ENCODE measurements around the gene MSL2. TPM values are rescaled to one million over a fixed set of nuclear protein-coding genes. Genes with fewer than 3 reads are reported as not detected.
"Not testable (repeated sequence)": the region's sequence is repeated elsewhere in the genome, so short reads cannot be mapped to it uniquely, and the experiment has no call there.

The MSL2 gene
- total and polyA plus RNA-seq, 4 experiments from 2014 or later, result 36.3 to 103 (median 69.9) TPM

DNA sequence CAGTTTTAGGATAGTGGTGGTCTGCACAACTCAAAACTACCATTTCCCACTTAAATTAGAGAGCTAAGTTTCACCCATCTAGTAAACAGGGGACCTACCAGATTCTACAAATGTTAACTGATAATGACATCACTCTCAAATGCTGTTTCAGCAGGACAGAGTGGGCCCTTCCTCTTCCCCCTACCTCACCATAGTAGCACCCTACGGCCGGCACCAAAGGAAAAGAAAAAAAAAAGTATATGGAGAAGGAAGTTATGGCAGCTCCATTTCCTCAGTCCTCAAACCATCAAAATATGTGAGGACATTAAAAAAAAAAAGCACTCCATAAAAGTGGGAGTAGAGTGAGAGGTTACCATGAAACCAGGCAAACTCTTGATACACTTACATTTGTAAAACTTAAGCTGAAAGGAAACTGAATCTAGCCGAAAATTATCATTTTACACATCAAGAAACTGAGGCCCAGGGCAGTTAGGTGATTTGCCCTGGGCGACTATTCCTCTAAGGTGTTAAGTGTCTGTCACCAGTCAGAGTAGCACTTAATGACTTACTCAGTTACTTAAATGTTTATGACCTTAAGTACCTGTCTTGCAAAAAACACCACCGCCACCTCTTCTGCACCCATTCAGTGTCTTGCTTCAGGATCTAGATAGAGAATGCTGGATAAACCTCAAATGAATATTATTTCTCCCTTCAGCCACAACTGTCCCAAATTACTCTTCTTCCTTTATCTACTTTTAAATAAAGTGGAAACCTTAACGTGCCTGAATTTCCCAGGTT lies 2.7 kb downstream of the MSL2 start:
- H3K4me3 ChIP-seq (ENCODE audit: low read length in 2 of 2), result peak overlapping the region; percentile 71 to 98
- no peaks in the 10 kb centered on the region for H3K36me3 ChIP-seq (ENCODE audit: insufficient read depth, low read length)
- Mint-ChIP-seq H3K9me3 (peaks cover 0 to 7% (median 1%) of the 10 kb centered on the region in 8 donors), H3K36me3 (peaks cover 11 to 57% of the 10 kb centered on the region in 2 donors), H3K4me1 (peaks cover 42 to 84% (median 59%) of the 10 kb centered on the region in 4 donors), H3K27ac (peak overlapping the region; percentile 97 to 100 (median 98)), H3K4me3 (peak overlapping the region; percentile 94 to 100 (median 98)), H3K27me3 (peaks cover 3 to 9% of the 10 kb centered on the region in 2 donors)
- CTCF ChIA-PET (ENCODE audit: partially characterized antibody), result interaction anchor here (0.6 to 6.3 kb wide), 7 partner anchors 11 to 820 kb away, joined by 3 to 76 read pairs (median 4); partner anchors contain the start of genes PCCB and STAG1
- POLR2A ChIA-PET (ENCODE audit: partially characterized antibody), result interaction anchor here (0.9 to 7.2 kb wide), 10 partner anchors 8 to 726 kb away, joined by 3 to 101 read pairs (median 3); partner anchors contain the start of genes PCCB and STAG1
- H3K9me3 ChIP-seq (ENCODE audit: control insufficient read depth in 1 of 2, low read length in 2 of 2), result no peaks in the 10 kb centered on the region
- DNase-seq, result no peak
- peak overlapping the region; percentile 97 for H3K27ac ChIP-seq (ENCODE audit: low read depth, low read length)
- H3K27me3 ChIP-seq (ENCODE audit: insufficient read depth, low read length), result no peaks in the 10 kb centered on the region
- H3K4me1 ChIP-seq (ENCODE audit: insufficient read depth, low read length), result peaks cover 57% of the 10 kb centered on the region
- intact Hi-C loops (cut with micrococcal nuclease), result loop anchor here (1.0 to 10.0 kb wide), 4 partner anchors 11 to 1991 kb away; partner anchors contain the start of gene ARMC8

DNA sequence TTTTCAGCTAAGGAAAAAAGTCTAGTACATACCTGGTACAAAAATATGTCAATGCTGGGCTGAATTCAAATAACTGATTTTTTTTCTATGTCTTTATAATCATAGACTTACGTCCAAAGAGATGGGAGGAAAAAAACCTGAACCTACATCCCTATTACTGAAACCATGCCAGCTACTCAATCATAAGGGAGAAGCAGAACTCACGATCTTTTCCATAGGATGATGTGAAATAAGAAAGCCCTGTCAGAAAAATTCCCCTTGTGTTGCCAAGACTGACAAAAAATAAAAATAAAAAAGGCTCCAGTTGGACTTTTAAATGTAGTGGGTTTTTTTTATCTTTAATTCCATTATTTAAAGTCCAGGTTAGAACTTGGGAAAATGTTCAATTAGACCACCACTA lies 3.3 kb downstream of the MSL2 start:
- peak overlapping the region; percentile 94 to 100 (median 98) for H3K4me3 Mint-ChIP-seq
- peak overlapping the region; percentile 48 to 100 (median 98) for H3K27ac Mint-ChIP-seq
- H3K36me3 Mint-ChIP-seq, result peaks cover 12 to 57% of the 10 kb centered on the region in 2 donors
- peak overlapping the region; percentile 71 to 98 for H3K4me3 ChIP-seq (ENCODE audit: low read length in 2 of 2)
- DNase-seq, result no peak
- no peaks in the 10 kb centered on the region for H3K27me3 ChIP-seq (ENCODE audit: insufficient read depth, low read length)
- peaks cover 0 to 7% (median 1%) of the 10 kb centered on the region in 8 donors for H3K9me3 Mint-ChIP-seq
- H3K36me3 ChIP-seq (ENCODE audit: insufficient read depth, low read length), result no peaks in the 10 kb centered on the region
- peaks cover 59% of the 10 kb centered on the region for H3K4me1 ChIP-seq (ENCODE audit: insufficient read depth, low read length)
- no peaks in the 10 kb centered on the region for H3K9me3 ChIP-seq (ENCODE audit: control insufficient read depth in 1 of 2, low read length in 2 of 2)
- H3K4me1 Mint-ChIP-seq, result peaks cover 43 to 90% (median 59%) of the 10 kb centered on the region in 4 donors
- ChIA-PET POLR2A (ENCODE audit: partially characterized antibody) (interaction anchor here (0.7 to 7.2 kb wide), 4 partner anchors 8 to 59 kb away, joined by 3 to 60 read pairs (median 3); no protein-coding TSS in a partner anchor), CTCF (ENCODE audit: partially characterized antibody) (interaction anchor here (0.9 to 6.3 kb wide), 4 partner anchors 10 to 560 kb away, joined by 3 to 76 read pairs (median 25); partner anchors contain the start of genes PCCB and STAG1)
- intact Hi-C loops (cut with micrococcal nuclease), result loop anchor here (1.0 to 10.0 kb wide), 4 partner anchors 11 to 1992 kb away; partner anchors contain the start of gene ARMC8
- peak overlapping the region; percentile 97 for H3K27ac ChIP-seq (ENCODE audit: low read depth, low read length)
- peaks cover 3 to 9% of the 10 kb centered on the region in 2 donors for H3K27me3 Mint-ChIP-seq

DNA sequence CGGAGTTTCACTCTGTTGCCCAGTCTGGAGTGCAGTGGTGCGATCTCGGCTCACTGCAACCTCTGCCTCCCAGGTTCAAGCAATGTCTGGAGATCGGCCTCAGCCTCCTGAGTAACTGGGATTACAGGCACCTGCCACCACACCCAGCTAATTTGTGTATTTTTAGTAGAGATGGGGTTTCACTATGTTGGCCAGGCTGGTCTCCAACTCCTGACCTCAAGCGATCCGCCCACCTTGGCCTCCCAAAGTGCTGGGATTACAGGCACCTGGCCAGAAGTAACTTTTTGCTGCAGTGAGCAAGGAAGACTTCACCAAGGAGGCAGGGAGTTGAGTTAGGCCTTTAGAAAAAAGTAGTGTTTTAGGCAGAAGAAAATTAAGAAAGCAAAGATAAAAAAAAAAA lies 3.9 kb downstream of the MSL2 start:
- intact Hi-C loops (cut with micrococcal nuclease), result loop anchor here (2.0 to 10.0 kb wide), 3 partner anchors 13 to 1993 kb away; partner anchors contain the start of gene ARMC8
- Mint-ChIP-seq H3K27ac (peak overlapping the region; percentile 92 to 100 (median 98)), H3K4me1 (peaks cover 40 to 91% (median 57%) of the 10 kb centered on the region in 4 donors), H3K36me3 (peaks cover 12 to 55% of the 10 kb centered on the region in 2 donors), H3K4me3 (peak overlapping the region; percentile 94 to 100 (median 98))
- peaks cover 59% of the 10 kb centered on the region for H3K4me1 ChIP-seq (ENCODE audit: insufficient read depth, low read length)
- H3K9me3 ChIP-seq (ENCODE audit: control insufficient read depth in 1 of 2, low read length in 2 of 2); H3K36me3 ChIP-seq (ENCODE audit: insufficient read depth, low read length); H3K27me3 Mint-ChIP-seq; H3K9me3 Mint-ChIP-seq; DNase-seq; H3K27me3 ChIP-seq (ENCODE audit: insufficient read depth, low read length): not testable (repeated sequence)
- POLR2A ChIA-PET (ENCODE audit: partially characterized antibody), result interaction anchor here (0.7 to 7.2 kb wide), 2 partner anchors 7 to 16 kb away, joined by 3 to 60 read pairs; no protein-coding TSS in a partner anchor
- CTCF ChIA-PET (ENCODE audit: partially characterized antibody), result interaction anchor here (0.9 to 6.3 kb wide), 3 partner anchors 9 to 560 kb away, joined by 3 to 76 read pairs (median 5); partner anchors contain the start of gene STAG1
- peak overlapping the region; percentile 71 to 98 for H3K4me3 ChIP-seq (ENCODE audit: low read length in 2 of 2)
- peak overlapping the region; percentile 97 for H3K27ac ChIP-seq (ENCODE audit: low read depth, low read length)

DNA sequence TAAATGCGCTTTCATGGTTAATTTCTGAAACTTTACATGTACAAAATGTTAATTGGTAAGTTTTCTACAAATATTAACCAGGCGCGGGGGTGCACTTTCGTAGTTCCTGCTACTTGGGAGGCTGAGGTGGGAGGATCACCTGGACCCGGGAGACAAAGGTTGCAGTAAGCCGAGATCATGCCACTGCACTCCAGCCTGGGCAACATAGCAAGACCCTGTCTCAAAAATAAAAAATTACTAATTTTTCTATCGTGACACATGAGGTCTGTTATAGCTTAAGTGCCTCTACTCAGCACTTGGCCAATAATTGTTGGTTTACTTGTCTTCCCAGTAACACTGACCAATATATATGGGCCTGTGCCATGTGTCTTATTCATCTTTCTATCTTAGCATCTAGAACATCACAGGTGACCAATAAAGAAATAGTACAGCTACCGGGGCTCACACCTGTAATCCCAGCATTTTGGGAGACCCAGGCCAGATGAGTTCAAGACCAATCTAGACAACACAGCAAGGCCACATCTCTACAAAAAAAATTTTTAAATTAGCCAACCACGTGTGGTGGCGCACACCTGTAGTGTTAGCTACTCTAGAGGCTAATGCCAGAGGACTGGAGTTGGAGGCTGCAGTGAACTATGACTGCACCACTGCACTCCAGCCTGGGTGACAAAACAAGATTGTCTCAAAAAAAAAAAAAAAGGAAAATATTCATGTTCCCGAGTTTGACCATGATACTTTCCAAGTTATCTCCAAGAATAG lies 6.1 kb downstream of the MSL2 start:
- ChIA-PET CTCF (ENCODE audit: partially characterized antibody) (interaction anchor here (1.0 to 1.7 kb wide), 3 partner anchors 9 to 563 kb away, joined by 3 to 7 read pairs (median 5); partner anchors contain the start of gene STAG1), POLR2A (ENCODE audit: partially characterized antibody) (interaction anchor here (0.5 to 1.2 kb wide), 2 partner anchors 26 to 673 kb away, joined by 3 read pairs; no protein-coding TSS in a partner anchor)
- Mint-ChIP-seq H3K4me3 (peak overlapping the region; percentile 31 to 100 (median 98)), H3K4me1 (peaks cover 52 to 97% (median 75%) of the 10 kb centered on the region in 4 donors), H3K27me3 (peaks cover 0 to 4% of the 10 kb centered on the region in 2 donors), H3K27ac (peak overlapping the region in 6 of 7 donors; percentile 35 to 99 (median 62)), H3K36me3 (peaks cover 11 to 45% of the 10 kb centered on the region in 2 donors), H3K9me3 (peaks cover 0 to under 1% (median 0%) of the 10 kb centered on the region in 8 donors)
- no peak overlapping the region for H3K27ac ChIP-seq (ENCODE audit: low read depth, low read length)
- H3K36me3 ChIP-seq (ENCODE audit: insufficient read depth, low read length), result no peaks in the 10 kb centered on the region
- no peak for DNase-seq
- no peak overlapping the region for H3K4me3 ChIP-seq (ENCODE audit: low read length in 2 of 2)
- H3K9me3 ChIP-seq (ENCODE audit: control insufficient read depth in 1 of 2, low read length in 2 of 2), result no peaks in the 10 kb centered on the region
- intact Hi-C loops (cut with micrococcal nuclease), result loop anchor here (10.0 kb wide), 1 partner anchor 1995 kb away; the partner anchor contains the start of gene ARMC8
- no peaks in the 10 kb centered on the region for H3K27me3 ChIP-seq (ENCODE audit: insufficient read depth, low read length)
- H3K4me1 ChIP-seq (ENCODE audit: insufficient read depth, low read length), result peaks cover 79% of the 10 kb centered on the region

DNA sequence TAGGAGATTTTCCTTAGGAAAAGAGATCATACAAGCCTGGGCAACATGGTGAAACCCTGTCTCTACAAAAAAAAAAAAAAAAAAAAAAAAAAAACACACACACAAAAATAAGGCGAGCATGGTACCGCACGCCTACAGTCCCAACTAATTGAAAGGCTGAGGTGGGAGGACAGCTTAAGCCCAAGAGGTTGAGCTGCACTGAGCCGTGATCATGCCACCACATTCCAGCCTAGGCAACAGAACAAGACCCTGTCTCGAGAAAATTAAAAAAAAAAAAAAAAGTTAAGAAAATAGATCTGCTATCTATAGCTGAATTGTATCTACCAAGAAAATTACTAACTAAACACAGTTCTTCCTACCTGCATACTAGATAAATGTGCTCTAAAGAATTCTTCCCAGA lies 7.1 kb downstream of the MSL2 start:
- H3K36me3 ChIP-seq (ENCODE audit: insufficient read depth, low read length), result no peaks in the 10 kb centered on the region
- ChIA-PET CTCF (ENCODE audit: partially characterized antibody) (interaction anchor here (0.6 to 1.7 kb wide), 4 partner anchors 8 to 564 kb away, joined by 3 to 7 read pairs (median 4); partner anchors contain the start of gene STAG1), POLR2A (ENCODE audit: partially characterized antibody) (no interaction called here)
- no peaks in the 10 kb centered on the region for H3K9me3 ChIP-seq (ENCODE audit: control insufficient read depth in 1 of 2, low read length in 2 of 2)
- no peaks in the 10 kb centered on the region for H3K27me3 Mint-ChIP-seq
- no peak overlapping the region for H3K4me3 ChIP-seq (ENCODE audit: low read length in 2 of 2)
- H3K9me3 Mint-ChIP-seq, result no peaks in the 10 kb centered on the region
- H3K27ac Mint-ChIP-seq, result peak overlapping the region; percentile 32 to 78 (median 52)
- peaks cover 53 to 98% (median 77%) of the 10 kb centered on the region in 4 donors for H3K4me1 Mint-ChIP-seq
- H3K27me3 ChIP-seq (ENCODE audit: insufficient read depth, low read length), result no peaks in the 10 kb centered on the region
- H3K4me3 Mint-ChIP-seq, result peak overlapping the region; percentile 51 to 100 (median 75)
- no peak for DNase-seq
- no peak overlapping the region for H3K27ac ChIP-seq (ENCODE audit: low read depth, low read length)
- peaks cover 89% of the 10 kb centered on the region for H3K4me1 ChIP-seq (ENCODE audit: insufficient read depth, low read length)
- H3K36me3 Mint-ChIP-seq, result peaks cover 3 to 35% of the 10 kb centered on the region in 2 donors
- intact Hi-C loops (cut with micrococcal nuclease), result no loop called here

DNA sequence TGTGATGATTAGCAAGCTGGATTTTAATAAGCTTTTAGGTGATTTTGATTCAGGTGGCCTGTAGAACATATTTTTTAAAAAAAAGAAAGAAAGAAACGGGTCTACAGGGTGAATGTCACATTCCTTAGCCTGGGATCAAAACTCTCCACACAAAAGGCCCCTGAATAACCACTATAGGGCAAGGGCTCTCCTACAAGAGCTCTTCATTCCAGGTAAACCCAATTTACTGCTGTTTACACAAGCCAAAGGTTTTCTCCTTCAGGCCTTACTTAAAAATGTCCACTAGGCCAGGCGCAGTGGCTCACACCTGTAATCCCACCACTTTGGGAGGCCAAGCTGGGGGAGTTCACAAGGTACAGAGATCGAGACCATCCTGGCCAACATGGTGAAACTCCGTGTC lies 8.3 kb downstream of the MSL2 start:
- Mint-ChIP-seq H3K27me3 (no peaks in the 10 kb centered on the region), H3K4me1 (peaks cover 53 to 99% (median 80%) of the 10 kb centered on the region in 4 donors), H3K36me3 (peaks cover 3 to 27% of the 10 kb centered on the region in 2 donors), H3K27ac (peak overlapping the region in 2 of 7 donors; percentile 30 to 35), H3K4me3 (peak overlapping the region in 7 of 8 donors; percentile 58 to 81 (median 76)), H3K9me3 (peaks cover 0 to 2% (median 0%) of the 10 kb centered on the region in 8 donors)
- Histone ChIP-seq H3K4me1 (ENCODE audit: insufficient read depth, low read length) (peaks cover 100% of the 10 kb centered on the region), H3K4me3 (ENCODE audit: low read length in 2 of 2) (no peak overlapping the region), H3K27me3 (ENCODE audit: insufficient read depth, low read length) (no peaks in the 10 kb centered on the region), H3K9me3 (ENCODE audit: control insufficient read depth in 1 of 2, low read length in 2 of 2) (no peaks in the 10 kb centered on the region), H3K36me3 (ENCODE audit: insufficient read depth, low read length) (no peaks in the 10 kb centered on the region), H3K27ac (ENCODE audit: low read depth, low read length) (no peak overlapping the region)
- ChIA-PET CTCF (ENCODE audit: partially characterized antibody) (interaction anchor here (0.7 to 1.5 kb wide), 2 partner anchors 8 to 262 kb away, joined by 3 to 4 read pairs; partner anchors contain the start of gene MSL2), POLR2A (ENCODE audit: partially characterized antibody) (interaction anchor here (1.7 to 6.5 kb wide), 2 partner anchors 8 to 11 kb away, joined by 8 to 60 read pairs; partner anchors contain the start of gene MSL2)
- no peak for DNase-seq
- intact Hi-C loops (cut with micrococcal nuclease), result no loop called here

Data from CD4-positive, alpha-beta memory T cell (primary cell).